OCI-LY1 (cell line): Measurements from ENCODE around the gene TCP11L2.
"Not testable (repeated sequence)": the region's sequence is repeated elsewhere in the genome, so short reads cannot be mapped to it uniquely, and the experiment has no call there.

Source experiments
- H2AFZ ChIP-seq: fragments of 200-600 bp; sonication (generic), shearing (Covaris generic); 2 replicates; pipeline ENCODE4 v1.6.0; 2014; ENCODE audit warnings: antibody characterized with exemption, mild to moderate bottlenecking, low read length
- H3F3A ChIP-seq: fragments of 200-600 bp; sonication (generic), shearing (Covaris generic); 2 replicates; pipeline ENCODE4 v1.6.0; 2014; ENCODE audit warnings: mild to moderate bottlenecking, antibody characterized with exemption, low read length, moderate library complexity; ENCODE audit not compliant: insufficient read depth
- H3K27ac ChIP-seq: fragments of 200-600 bp; sonication (generic); 2 replicates; pipeline ENCODE4 v1.5.1; 2014; ENCODE audit warnings: low read length, mixed run types, mild to moderate bottlenecking, low read depth; ENCODE audit not compliant: poor library complexity, severe bottlenecking
- H3K27me3 ChIP-seq: fragments of 200-600 bp; sonication (generic); 2 replicates; pipeline ENCODE4 v1.6.0; 2014; ENCODE audit warnings: antibody characterized with exemption, mild to moderate bottlenecking, low read length, moderate library complexity; ENCODE audit not compliant: insufficient read depth
- H3K36me3 ChIP-seq: fragments of 200-600 bp; sonication (generic); 2 replicates; pipeline ENCODE4 v1.6.1; 2014; ENCODE audit warnings: mild to moderate bottlenecking, antibody characterized with exemption, low read length, moderate library complexity, mixed read lengths; ENCODE audit not compliant: insufficient read depth
- H3K4me1 ChIP-seq: fragments of 200-600 bp; sonication (generic); 2 replicates; pipeline ENCODE4 v1.5.1; 2014; ENCODE audit warnings: mild to moderate bottlenecking, low read length, moderate library complexity; ENCODE audit not compliant: insufficient read depth, severe bottlenecking
- H3K4me2 ChIP-seq: fragments of 200-600 bp; sonication (generic), shearing (Covaris generic); 2 replicates; pipeline ENCODE4 v1.6.1; 2014; ENCODE audit warnings: low read length
- H3K4me3 ChIP-seq: fragments of 200-600 bp; sonication (generic); 2 replicates; pipeline ENCODE4 v1.5.1; 2014; ENCODE audit warnings: low read length, low read depth, mild to moderate bottlenecking, mixed read lengths; ENCODE audit not compliant: poor library complexity, severe bottlenecking
- H3K79me2 ChIP-seq: fragments of 200-600 bp; shearing (Covaris generic); 2 replicates; pipeline ENCODE4 v1.6.1; 2016; ENCODE audit warnings: mixed run types, low read length, mixed read lengths; ENCODE audit not compliant: insufficient read depth
- H3K9ac ChIP-seq: fragments of 200-600 bp; sonication (generic), shearing (Covaris generic); 2 replicates; pipeline ENCODE4 v1.6.1; 2014; ENCODE audit warnings: mild to moderate bottlenecking, low read length, mixed read lengths
- H3K9me2 ChIP-seq: fragments of 200-600 bp; sonication (generic), shearing (Covaris generic); 2 replicates; pipeline ENCODE4 v1.6.1; 2014; ENCODE audit warnings: low read depth, mild to moderate bottlenecking, low read length, mixed read lengths
- H3K9me3 ChIP-seq: fragments of 200-600 bp; shearing (Covaris generic); 2 replicates; pipeline ENCODE4 v1.6.1; 2014; ENCODE audit warnings: low read length, mixed read lengths
- H4K20me1 ChIP-seq: fragments of 200-600 bp; sonication (generic), shearing (Covaris generic); 2 replicates; pipeline ENCODE4 v1.6.0; 2016; ENCODE audit warnings: mild to moderate bottlenecking, low read length; ENCODE audit not compliant: insufficient read depth
- CTCF ChIP-seq: fragments of 200-600 bp; sonication (generic), shearing (Covaris generic); IDR thresholded peaks from 2 replicates; pipeline ENCODE4 v1.5.1; 2017; ENCODE audit warnings: mild to moderate bottlenecking, antibody characterized with exemption, low read length, moderate library complexity, mixed read lengths
- EZH2 ChIP-seq: fragments of 200-600 bp; sonication (generic), shearing (Covaris generic); IDR thresholded peaks from 2 replicates; pipeline ENCODE4 v1.8.0; 2017; ENCODE audit warnings: borderline replicate concordance, mixed run types, mild to moderate bottlenecking, antibody characterized with exemption, low read length, moderate library complexity, mixed read lengths

TCP11L2 gene

GRCh38 chr12:106309671-106310505, 7.4 kb downstream of the TCP11L2 start:
- no peak for TF ChIP-seq CTCF
- Histone ChIP-seq H3K9me2 (no peaks in the 10 kb centered on the region), H3K9me3 (no peaks in the 10 kb centered on the region), H3K4me2 (no peak overlapping the region), H3K4me1 (peaks cover 46% of the 10 kb centered on the region), H3K9ac (no peak overlapping the region), H3F3A (no peaks in the 10 kb centered on the region; the same call in 1 of the 2 replicates), H3K36me3 (peaks cover 2% of the 10 kb centered on the region; the same call in 1 of the 2 replicates), H3K79me2 (no peaks in the 10 kb centered on the region), H2AFZ (no peak overlapping the region), H3K27ac (no peak overlapping the region), H4K20me1 (no peaks in the 10 kb centered on the region), H3K27me3 (no peaks in the 10 kb centered on the region), H3K4me3 (no peak overlapping the region)

GRCh38 chr12:106310687-106311086, 8.2 kb downstream of the TCP11L2 start:
- H3K4me3 ChIP-seq = no peak overlapping the region
- no peak overlapping the region for H3K9ac ChIP-seq
- H3K9me3 ChIP-seq = no peaks in the 10 kb centered on the region
- H4K20me1 ChIP-seq = no peaks in the 10 kb centered on the region
- H3K9me2 ChIP-seq = no peaks in the 10 kb centered on the region
- peak overlapping the region; percentile 9; the same call in 1 of the 2 replicates for H3K4me2 ChIP-seq
- no peaks in the 10 kb centered on the region for H3K27me3 ChIP-seq
- peaks cover 9% of the 10 kb centered on the region; the same call in 1 of the 2 replicates for H3K36me3 ChIP-seq
- no peak overlapping the region for H2AFZ ChIP-seq
- no peak overlapping the region for H3K27ac ChIP-seq
- no peaks in the 10 kb centered on the region for H3K79me2 ChIP-seq
- H3F3A ChIP-seq = no peaks in the 10 kb centered on the region; the same call in 1 of the 2 replicates
- peaks cover 38% of the 10 kb centered on the region for H3K4me1 ChIP-seq
- TF ChIP-seq CTCF (no peak), EZH2 (no peak)

- Histone ChIP-seq H3K9me2 (no peaks in the 10 kb centered on the region), H2AFZ (no peak overlapping the region), H3K9me3 (no peaks in the 10 kb centered on the region), H3K36me3 (peaks cover 9% of the 10 kb centered on the region; the same call in 1 of the 2 replicates), H4K20me1 (no peaks in the 10 kb centered on the region), H3K79me2 (no peaks in the 10 kb centered on the region), H3K27ac (no peak overlapping the region), H3F3A (no peaks in the 10 kb centered on the region; the same call in 1 of the 2 replicates), H3K4me1 (peaks cover 33% of the 10 kb centered on the region), H3K4me3 (no peak overlapping the region), H3K9ac (no peak overlapping the region), H3K27me3 (no peaks in the 10 kb centered on the region), H3K4me2 (peak overlapping the region; percentile 9; the same call in 1 of the 2 replicates)
- TF ChIP-seq EZH2 = no peak
Observed at GRCh38 chr12:106311139-106311538, 8.6 kb downstream of the TCP11L2 start.

- not testable (repeated sequence) for H4K20me1 ChIP-seq, H3K9me2 ChIP-seq, H3K4me2 ChIP-seq, H3F3A ChIP-seq, H3K9ac ChIP-seq, H3K36me3 ChIP-seq, H3K4me3 ChIP-seq, H3K27me3 ChIP-seq, H3K27ac ChIP-seq, H3K79me2 ChIP-seq, H2AFZ ChIP-seq, H3K9me3 ChIP-seq
- peaks cover 21% of the 10 kb centered on the region for H3K4me1 ChIP-seq
Observed at GRCh38 chr12:106313413-106313812, 10.9 kb downstream of the TCP11L2 start.
